Gastrocnemius medialis (tissue), 4 donors: Measurements from ENCODE around the gene HRC.

ENCODE experiments used
- POLR2A ChIP-seq, 2 donors: fragments of 450-650 bp; IDR thresholded peaks; one replicate each; pipeline ENCODE4 v1.6.1; 2017; ENCODE audit warnings: antibody characterized with exemption in 2 of 2, mild to moderate bottlenecking in 2 of 2, moderate library complexity in 2 of 2
- TF ChIP-seq, protein P1 (sequence below), 5 experiments: fragments of 450-650 bp in 3 of 5; fragments of 200-600 bp in 2 of 5; sonication (generic) in 2 of 5; IDR thresholded peaks in 4 of 5; conservative IDR thresholded peaks in 1 of 5; 1 replicate in 4 of 5; 2 replicates in 1 of 5; pipeline ENCODE4 v1.5.1; 2016 to 2019; ENCODE audit warnings: antibody characterized with exemption in 5 of 5, mild to moderate bottlenecking in 3 of 5, moderate library complexity in 3 of 5

DNA sequence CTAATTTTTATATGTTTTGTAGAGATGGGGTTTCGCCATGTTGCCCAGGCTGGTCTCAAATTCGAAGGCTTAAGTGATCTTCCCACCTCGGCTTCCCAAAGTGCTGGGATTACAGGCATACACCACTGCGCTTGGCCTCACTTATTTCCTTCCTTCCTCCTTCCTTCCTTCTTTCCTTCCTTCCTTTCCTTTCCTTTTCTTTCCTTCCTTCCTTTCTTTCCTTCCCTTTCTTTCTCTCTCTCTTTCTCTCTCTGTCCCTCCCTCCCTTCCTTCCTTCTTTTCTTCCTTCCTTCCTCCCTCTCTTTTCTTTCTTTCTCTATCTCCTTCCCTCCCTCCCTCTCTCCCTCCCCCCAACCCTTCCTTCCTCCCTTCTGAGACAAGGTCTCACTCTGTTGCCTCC lies 39.2 kb upstream of the HRC start:
- TF ChIP-seq, protein P1, sequence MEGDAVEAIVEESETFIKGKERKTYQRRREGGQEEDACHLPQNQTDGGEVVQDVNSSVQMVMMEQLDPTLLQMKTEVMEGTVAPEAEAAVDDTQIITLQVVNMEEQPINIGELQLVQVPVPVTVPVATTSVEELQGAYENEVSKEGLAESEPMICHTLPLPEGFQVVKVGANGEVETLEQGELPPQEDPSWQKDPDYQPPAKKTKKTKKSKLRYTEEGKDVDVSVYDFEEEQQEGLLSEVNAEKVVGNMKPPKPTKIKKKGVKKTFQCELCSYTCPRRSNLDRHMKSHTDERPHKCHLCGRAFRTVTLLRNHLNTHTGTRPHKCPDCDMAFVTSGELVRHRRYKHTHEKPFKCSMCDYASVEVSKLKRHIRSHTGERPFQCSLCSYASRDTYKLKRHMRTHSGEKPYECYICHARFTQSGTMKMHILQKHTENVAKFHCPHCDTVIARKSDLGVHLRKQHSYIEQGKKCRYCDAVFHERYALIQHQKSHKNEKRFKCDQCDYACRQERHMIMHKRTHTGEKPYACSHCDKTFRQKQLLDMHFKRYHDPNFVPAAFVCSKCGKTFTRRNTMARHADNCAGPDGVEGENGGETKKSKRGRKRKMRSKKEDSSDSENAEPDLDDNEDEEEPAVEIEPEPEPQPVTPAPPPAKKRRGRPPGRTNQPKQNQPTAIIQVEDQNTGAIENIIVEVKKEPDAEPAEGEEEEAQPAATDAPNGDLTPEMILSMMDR (IDR thresholded peaks at IDR 0.05 in 4 of 5, conservative IDR thresholded peaks at IDR 0.05 in 1 of 5), result no peak
- no peak for TF ChIP-seq POLR2A (IDR thresholded peaks at IDR 0.05)
